Right kidney (tissue), 1 donor: ENCODE data around the gene TIMM21.
A peak's percentile ranks its signal among the peaks of the same experiment; 100 is the strongest.

Source experiments
- DNase-seq: peaks from one replicate; pipeline ENCODE4 v3.0.0-alpha.2; 2016

The TIMM21 gene

DNA sequence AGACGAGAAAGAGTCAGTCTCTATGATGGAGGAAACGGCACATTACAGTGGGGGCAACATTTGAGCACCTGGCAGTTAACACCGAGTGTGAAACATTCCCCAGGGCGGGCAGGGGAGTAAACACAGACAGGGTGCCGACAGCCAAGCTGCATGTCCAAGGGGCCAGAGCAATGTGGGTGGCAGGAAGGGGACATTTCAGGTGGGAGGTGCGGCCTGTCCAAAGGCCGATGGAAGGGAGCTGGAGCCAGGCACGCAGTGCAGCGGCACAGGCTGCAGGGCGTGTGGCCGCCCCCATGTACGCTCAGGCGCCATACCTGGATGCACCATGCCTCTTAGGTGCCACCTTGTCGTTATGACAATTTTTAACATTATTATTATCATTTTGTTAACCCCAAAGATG, 43.3 kb downstream of the TIMM21 start:
- DNase-seq: no peak

DNA sequence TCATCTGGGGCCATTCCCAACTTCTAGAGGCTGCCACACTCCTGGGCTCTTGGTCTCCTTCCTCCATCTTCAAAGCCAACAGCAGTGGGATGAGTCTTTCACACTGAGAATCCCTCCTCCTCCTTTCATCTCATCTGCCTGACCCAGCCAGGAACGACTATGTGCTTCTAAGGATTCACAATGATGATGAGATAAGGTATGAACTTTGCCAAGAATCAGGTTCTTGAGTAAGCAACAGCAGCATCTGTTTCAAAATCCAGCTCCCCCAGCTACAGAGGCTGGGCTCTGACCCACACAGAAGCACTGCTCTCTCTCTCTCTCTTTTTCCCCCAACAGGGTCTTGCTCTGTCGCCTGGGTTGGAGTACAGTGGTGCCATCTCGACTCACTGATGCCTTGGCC, 46.4 kb downstream of the TIMM21 start:
- no peak for DNase-seq

DNA sequence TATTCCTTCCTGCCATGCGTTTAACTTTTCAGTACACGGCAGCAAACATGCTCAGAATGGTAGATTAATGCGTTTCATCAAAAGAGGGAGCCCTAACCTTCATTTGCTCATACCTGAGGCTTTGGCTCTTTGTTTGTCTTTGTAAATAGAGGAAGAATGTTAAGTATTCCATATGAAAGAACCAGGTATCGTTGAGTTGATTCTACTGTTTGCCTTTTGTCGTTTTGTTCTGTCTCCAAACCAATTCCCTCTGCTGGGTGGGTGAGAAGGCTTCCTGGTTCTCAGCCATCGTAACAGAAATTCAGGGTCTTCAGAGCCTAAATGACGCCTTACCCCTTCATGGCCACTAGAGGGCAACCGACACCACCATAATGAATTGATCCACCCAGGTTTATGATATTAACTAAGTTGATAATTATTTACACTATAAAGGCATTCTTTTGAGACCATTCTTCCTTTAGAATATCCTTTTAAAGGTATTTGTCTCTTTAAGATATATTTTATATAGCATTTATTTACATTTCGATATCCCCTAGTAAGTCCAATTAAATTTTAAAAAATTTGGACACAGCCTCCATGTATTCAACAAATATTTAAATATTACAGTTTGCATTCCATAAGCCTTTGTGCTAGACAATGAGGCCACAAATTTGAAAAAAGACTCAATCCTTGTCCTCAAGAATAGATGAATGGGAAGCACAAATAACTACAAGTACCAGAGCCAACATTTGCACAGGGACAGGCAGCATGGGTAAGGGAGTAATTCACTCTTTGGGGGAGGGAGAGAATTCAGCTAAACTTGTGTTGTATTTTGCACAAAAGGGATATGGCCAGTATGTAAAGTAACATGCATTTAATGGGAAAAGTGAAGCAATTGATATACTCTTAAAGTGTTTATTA, 48.1 kb downstream of the TIMM21 start:
- DNase-seq: peak; percentile 67

DNA sequence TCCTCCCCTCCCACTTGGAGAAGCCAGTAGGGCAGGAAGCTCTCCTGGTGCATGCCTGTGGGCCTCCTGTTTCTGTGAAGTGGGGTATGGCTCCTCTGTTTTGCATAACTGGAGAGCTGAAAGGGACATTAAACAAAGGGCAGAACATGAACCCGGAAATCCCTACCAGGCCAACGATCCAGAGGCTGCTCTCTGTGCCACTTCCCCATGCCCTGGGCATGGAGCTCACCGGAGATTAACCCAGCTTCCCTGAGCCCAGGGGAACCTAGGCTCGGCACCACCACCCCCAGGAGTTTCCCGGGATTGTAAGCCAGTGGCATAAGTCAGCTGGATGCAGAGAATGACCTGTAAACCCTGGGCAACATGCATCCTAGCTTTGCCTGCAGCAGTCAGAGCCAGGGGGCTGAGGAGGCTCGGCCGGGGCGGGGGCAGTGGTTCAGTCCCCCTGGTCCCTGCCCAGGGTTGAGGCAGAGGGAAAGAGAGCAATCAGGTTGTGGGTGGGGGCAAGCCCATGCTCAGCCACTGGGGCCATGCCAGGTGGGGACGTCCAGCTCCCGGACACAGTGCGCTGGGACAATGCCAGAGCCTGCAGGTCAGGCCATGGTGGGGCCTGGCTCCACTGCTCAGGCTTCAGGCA, 49.5 kb downstream of the TIMM21 start:
- peak; percentile 35 for DNase-seq

DNA sequence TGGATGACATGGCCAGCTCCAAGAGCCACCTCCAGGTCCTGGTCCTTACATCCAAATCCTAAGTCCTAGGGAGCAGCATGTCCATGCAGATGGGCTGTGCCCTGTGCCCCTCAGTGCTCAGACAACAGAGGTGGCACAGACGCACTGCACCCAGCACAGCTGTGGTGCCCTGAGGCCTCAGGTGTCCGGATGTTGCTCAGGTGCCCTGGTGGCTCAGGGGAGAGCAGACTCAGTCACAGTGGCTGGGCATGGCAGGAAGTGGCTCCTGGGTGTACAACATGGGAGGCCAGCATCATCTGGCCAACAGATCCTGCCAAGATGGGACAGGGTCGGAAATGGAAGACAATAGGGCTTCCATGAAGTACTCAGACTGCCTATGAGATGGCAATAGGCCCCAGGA, 50.1 kb downstream of the TIMM21 start:
- DNase-seq: no peak

DNA sequence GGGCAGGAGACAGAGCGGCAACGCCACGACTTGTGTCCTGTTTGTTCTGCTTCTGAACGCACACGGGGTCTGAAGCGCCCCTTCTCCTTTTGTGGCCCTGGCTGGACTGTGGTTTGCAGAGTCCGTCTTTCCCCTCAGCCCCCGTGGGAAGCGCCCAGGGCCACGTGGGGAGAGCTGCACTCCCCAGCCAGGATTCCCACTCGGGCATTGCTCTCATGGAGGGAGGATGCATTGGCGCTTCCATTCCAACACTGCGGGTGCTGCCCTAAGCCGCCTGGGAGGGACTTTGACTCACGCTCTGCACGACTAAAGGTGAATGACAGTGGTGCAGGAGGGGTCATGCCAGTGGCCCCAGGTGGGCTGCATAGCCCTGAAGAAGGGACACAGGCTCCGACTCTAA, 52.5 kb downstream of the TIMM21 start:
- no peak for DNase-seq

DNA sequence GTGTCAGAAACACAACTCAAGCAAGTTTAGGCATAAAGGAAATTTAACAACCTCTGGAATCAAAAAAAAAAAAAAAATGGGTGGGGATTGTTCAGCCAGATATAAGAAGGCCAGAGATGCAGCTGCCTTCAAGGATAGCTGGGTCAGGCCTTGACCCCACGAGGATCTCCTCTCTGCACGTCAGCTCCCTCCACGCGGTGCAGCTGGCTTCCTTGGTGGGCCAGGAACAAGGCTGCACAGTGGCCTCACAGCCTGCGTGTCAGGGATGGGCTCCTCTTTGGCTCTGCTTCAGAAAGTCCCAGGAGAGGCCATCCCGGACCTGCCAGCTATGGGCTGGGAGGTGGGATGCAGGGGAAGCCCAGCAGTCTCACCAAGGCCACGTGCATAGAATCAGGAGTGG, 55.5 kb downstream of the TIMM21 start:
- no peak for DNase-seq

DNA sequence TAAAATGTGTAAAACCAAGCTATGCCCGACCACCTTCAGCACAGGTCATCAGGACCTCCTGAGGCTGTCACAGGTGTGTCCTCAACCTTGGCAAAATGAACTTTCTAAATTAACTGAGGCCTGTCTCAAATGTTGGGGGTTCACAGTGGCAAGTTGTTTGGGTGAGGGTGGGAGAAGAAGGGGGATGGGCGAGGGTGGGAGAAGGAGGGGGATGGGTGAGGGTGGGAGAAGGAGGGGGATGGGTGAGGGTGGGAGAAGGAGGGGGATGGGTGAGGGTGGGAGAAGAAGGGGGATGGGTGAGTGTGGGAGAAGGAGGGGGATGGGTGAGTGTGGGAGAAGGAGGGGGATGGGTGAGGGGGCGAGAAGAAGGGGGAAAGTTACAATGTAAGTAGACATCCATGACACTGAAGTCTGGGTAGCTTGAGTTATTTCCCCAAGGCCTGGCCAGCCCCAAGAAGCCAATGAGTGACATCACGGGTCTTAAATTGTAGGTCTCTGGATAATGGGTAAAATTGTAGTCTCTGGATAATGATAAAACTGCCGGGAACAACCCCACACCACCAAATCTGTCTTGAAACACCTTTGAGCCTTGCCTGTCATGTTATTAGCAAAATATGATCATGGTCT, 56.3 kb downstream of the TIMM21 start:
- no peak for DNase-seq
